CD4-positive, alpha-beta memory T cell (primary cell): ENCODE measurements around the gene EMX2. TPM values are rescaled to one million over a fixed set of nuclear protein-coding genes. Genes with fewer than 3 reads are reported as not detected.

Experiments
- CTCF ChIA-PET: fragments of 350-600 bp; sonication (Branson Sonifier 250); formaldehyde crosslinking; loops from one replicate; lab custom pipeline; 2021; ENCODE audit warnings: inconsistent platforms; ENCODE audit not compliant: partially characterized antibody; lab: Charles Lee
- POLR2A ChIA-PET: fragments of 350-600 bp; sonication (Branson Sonifier 250); formaldehyde crosslinking; loops from one replicate; lab custom pipeline; 2021; ENCODE audit not compliant: partially characterized antibody; lab: Charles Lee
- DNase-seq, 5 donors: peaks; one replicate each; pipeline versions ENCODE4 v3.0.0 to v3.0.0-alpha.2; 2020 to 2022; ENCODE audit warnings: mixed read lengths in 1 of 5
- H3K27ac ChIP-seq: one replicate; pipeline ENCODE4 v1.7.0; 2013; ENCODE audit warnings: low read depth, low read length
- H3K27me3 ChIP-seq: 2 replicates; pipeline ENCODE4 v1.7.0; 2013; ENCODE audit warnings: mild to moderate bottlenecking, low read length, moderate library complexity; ENCODE audit not compliant: insufficient read depth
- H3K36me3 ChIP-seq: 2 replicates; pipeline ENCODE4 v1.7.0; 2013; ENCODE audit warnings: mild to moderate bottlenecking, low read length, moderate library complexity; ENCODE audit not compliant: insufficient read depth
- H3K4me1 ChIP-seq: 2 replicates; pipeline ENCODE4 v1.7.0; 2013; ENCODE audit warnings: mild to moderate bottlenecking, low read length, moderate library complexity; ENCODE audit not compliant: insufficient read depth
- H3K4me3 ChIP-seq, 2 donors: one replicate each; pipeline ENCODE4 v1.7.0; 2013; ENCODE audit warnings: low read length in 2 of 2, mild to moderate bottlenecking in 1 of 2
- H3K9me3 ChIP-seq, 2 donors: one replicate each; pipeline ENCODE4 v1.7.0; 2013; ENCODE audit warnings: low read length in 2 of 2, control low read depth in 1 of 2; ENCODE audit not compliant: control insufficient read depth in 1 of 2
- H3K27ac Mint-ChIP-seq, 7 donors: one replicate each; pipeline ENCODE4 v1.8.0; 2020 to 2021; ENCODE audit warnings: mixed read lengths in 7 of 7, mild to moderate bottlenecking in 6 of 7, inconsistent platforms in 3 of 7, moderate library complexity in 3 of 7
- H3K27me3 Mint-ChIP-seq, 2 donors: one replicate each; pipeline ENCODE4 v1.8.0; 2020 to 2021; ENCODE audit warnings: mixed read lengths in 2 of 2
- H3K36me3 Mint-ChIP-seq, 2 donors: one replicate each; pipeline ENCODE4 v1.8.0; 2020 to 2021; ENCODE audit warnings: mixed read lengths in 2 of 2, inconsistent platforms in 1 of 2, mild to moderate bottlenecking in 1 of 2
- H3K4me1 Mint-ChIP-seq, 4 donors: one replicate each; pipeline ENCODE4 v1.8.0; 2020 to 2021; ENCODE audit warnings: mixed read lengths in 4 of 4, mild to moderate bottlenecking in 1 of 4
- H3K4me3 Mint-ChIP-seq, 8 donors: one replicate each; pipeline ENCODE4 v1.8.0; 2020 to 2021; ENCODE audit warnings: mixed read lengths in 8 of 8, mild to moderate bottlenecking in 7 of 8, moderate library complexity in 6 of 8, inconsistent platforms in 3 of 8
- H3K9me3 Mint-ChIP-seq, 8 donors: one replicate each; pipeline ENCODE4 v1.8.0; 2020 to 2021; ENCODE audit warnings: mixed read lengths in 8 of 8, mild to moderate bottlenecking in 5 of 8, inconsistent platforms in 3 of 8, moderate library complexity in 1 of 8
- intact Hi-C: fragments of 100-400 bp; cut with micrococcal nuclease; formaldehyde crosslinking; loops from one replicate; pipeline ENCODE4 v1.15.1; 2023
- polyA plus RNA-seq, 2 donors: library from polyadenylated mRNA; unstranded; fragments of 300-500 nt; fragmentation: Illumina TruSeq; gene quantifications; one replicate each; pipeline ENCODE4 v1.2.3, GENCODE V29; 2021
- total RNA-seq, 2 experiments: library from RNA; stranded (reverse); gene quantifications; one replicate each; pipeline ENCODE4 v1.2.3, GENCODE V29; 2021

Gene EMX2
- total RNA-seq = not detected
- polyA plus RNA-seq = not detected

- H3K9me3 Mint-ChIP-seq = peaks cover 0 to 4% (median 0%) of the 10 kb centered on the region in 8 donors
- H3K27me3 Mint-ChIP-seq = peaks cover 47 to 49% of the 10 kb centered on the region in 2 donors
- ChIA-PET POLR2A (no interaction called here), CTCF (no interaction called here)
- intact Hi-C loops = no loop called here
- no peak within 1 kb of the TSS for H3K27ac Mint-ChIP-seq
- Histone ChIP-seq H3K27me3 (peaks cover 47% of the 10 kb centered on the region), H3K9me3 (no peaks in the 10 kb centered on the region), H3K27ac (no peak within 1 kb of the TSS), H3K36me3 (no peaks in the 10 kb centered on the region), H3K4me1 (peaks cover 23% of the 10 kb centered on the region), H3K4me3 (no peak within 1 kb of the TSS)
- no peaks in the 10 kb centered on the region for H3K36me3 Mint-ChIP-seq
- DNase-seq = no peak
- H3K4me1 Mint-ChIP-seq = peaks cover 3 to 36% (median 26%) of the 10 kb centered on the region in 4 donors
- H3K4me3 Mint-ChIP-seq = peak within 1 kb of the TSS in 7 of 8 donors; percentile 35 to 73 (median 56)
These were observed at the start of gene EMX2 for GRCh38 chr10:117542706-117543224. Gene EMX2 (plus strand): TSS chr10:117542746. CDS start chr10:117543268, 522 bp downstream.

DNA sequence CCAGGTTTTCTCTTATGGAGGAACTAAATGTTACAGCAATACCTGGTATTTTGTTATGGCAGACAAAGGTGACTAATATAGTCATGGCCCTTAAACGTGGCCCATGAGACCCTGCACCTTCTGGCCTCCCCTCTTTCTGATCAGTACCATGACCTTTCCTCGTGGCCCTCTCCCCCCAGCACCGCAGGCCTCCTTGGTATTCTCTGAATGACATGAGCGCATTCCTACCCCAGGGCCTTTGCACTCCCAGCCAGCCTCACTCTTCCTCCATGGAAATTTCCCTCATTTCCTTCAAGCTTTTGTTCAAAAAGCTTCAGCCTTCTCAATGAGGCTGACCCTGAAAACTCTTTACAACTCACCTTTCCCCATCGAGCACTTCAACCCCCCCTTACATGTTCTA, 46.5 kb upstream of the EMX2 start:
- Mint-ChIP-seq H3K27me3 (peaks cover 13 to 16% of the 10 kb centered on the region in 2 donors), H3K4me3 (no peak overlapping the region), H3K9me3 (peaks cover 0 to 2% (median 0%) of the 10 kb centered on the region in 8 donors), H3K4me1 (peaks cover 0 to 4% (median 2%) of the 10 kb centered on the region in 4 donors), H3K27ac (no peak overlapping the region), H3K36me3 (no peaks in the 10 kb centered on the region)
- Histone ChIP-seq H3K4me1 (no peaks in the 10 kb centered on the region), H3K36me3 (no peaks in the 10 kb centered on the region), H3K9me3 (no peaks in the 10 kb centered on the region), H3K27ac (no peak overlapping the region), H3K4me3 (no peak overlapping the region), H3K27me3 (peaks cover 8% of the 10 kb centered on the region)
- CTCF ChIA-PET = interaction anchor here (0.7 to 9.4 kb wide), 17 partner anchors 16 to 962 kb away, joined by 3 to 205 read pairs (median 5); no protein-coding TSS in a partner anchor
- intact Hi-C loops = loop anchor here (1.0 kb wide), 1 partner anchor 745 kb away; no protein-coding TSS in a partner anchor
- DNase-seq = no peak
- POLR2A ChIA-PET = no interaction called here

GRCh38 chr10:117496616-117497028, 45.9 kb upstream of the EMX2 start:
- peaks cover 13 to 16% of the 10 kb centered on the region in 2 donors for H3K27me3 Mint-ChIP-seq
- Histone ChIP-seq H3K36me3 (no peaks in the 10 kb centered on the region), H3K27ac (no peak overlapping the region), H3K27me3 (peaks cover 8% of the 10 kb centered on the region), H3K4me1 (no peaks in the 10 kb centered on the region), H3K4me3 (no peak overlapping the region), H3K9me3 (no peaks in the 10 kb centered on the region)
- no peaks in the 10 kb centered on the region for H3K36me3 Mint-ChIP-seq
- H3K4me3 Mint-ChIP-seq = peak overlapping the region in 1 of 8 donors; percentile 32
- DNase-seq = peak; percentile 38 to 63 (median 55)
- intact Hi-C loops = loop anchor here (1.0 kb wide), 1 partner anchor 745 kb away; no protein-coding TSS in a partner anchor
- ChIA-PET CTCF (interaction anchor here (0.7 to 9.4 kb wide), 27 partner anchors 9 to 962 kb away, joined by 3 to 205 read pairs (median 4); no protein-coding TSS in a partner anchor), POLR2A (interaction anchor here (1.3 kb wide), 1 partner anchor 734 kb away, joined by 3 read pairs; no protein-coding TSS in a partner anchor)
- peaks cover 0 to 2% (median 0%) of the 10 kb centered on the region in 8 donors for H3K9me3 Mint-ChIP-seq
- H3K4me1 Mint-ChIP-seq = peaks cover 0 to 4% (median 2%) of the 10 kb centered on the region in 4 donors
- no peak overlapping the region for H3K27ac Mint-ChIP-seq

- Mint-ChIP-seq H3K4me1 (peaks cover 0 to 4% (median 2%) of the 10 kb centered on the region in 4 donors), H3K27ac (no peak overlapping the region), H3K4me3 (no peak overlapping the region), H3K36me3 (no peaks in the 10 kb centered on the region), H3K27me3 (peaks cover 13 to 21% of the 10 kb centered on the region in 2 donors), H3K9me3 (peaks cover 0 to 2% (median 0%) of the 10 kb centered on the region in 8 donors)
- no peaks in the 10 kb centered on the region for H3K36me3 ChIP-seq
- H3K27ac ChIP-seq = no peak overlapping the region
- CTCF ChIA-PET = interaction anchor here (0.6 to 9.4 kb wide), 12 partner anchors 10 to 960 kb away, joined by 3 to 205 read pairs (median 5); no protein-coding TSS in a partner anchor
- H3K4me3 ChIP-seq = no peak overlapping the region
- no peak for DNase-seq
- H3K27me3 ChIP-seq = peaks cover 8% of the 10 kb centered on the region
- no peaks in the 10 kb centered on the region for H3K4me1 ChIP-seq
- intact Hi-C loops = no loop called here
- H3K9me3 ChIP-seq = no peaks in the 10 kb centered on the region
- POLR2A ChIA-PET = interaction anchor here (1.3 kb wide), 1 partner anchor 732 kb away, joined by 3 read pairs; no protein-coding TSS in a partner anchor
These were observed 44.8 kb upstream of the EMX2 start for GRCh38 chr10:117497736-117498135.

DNA sequence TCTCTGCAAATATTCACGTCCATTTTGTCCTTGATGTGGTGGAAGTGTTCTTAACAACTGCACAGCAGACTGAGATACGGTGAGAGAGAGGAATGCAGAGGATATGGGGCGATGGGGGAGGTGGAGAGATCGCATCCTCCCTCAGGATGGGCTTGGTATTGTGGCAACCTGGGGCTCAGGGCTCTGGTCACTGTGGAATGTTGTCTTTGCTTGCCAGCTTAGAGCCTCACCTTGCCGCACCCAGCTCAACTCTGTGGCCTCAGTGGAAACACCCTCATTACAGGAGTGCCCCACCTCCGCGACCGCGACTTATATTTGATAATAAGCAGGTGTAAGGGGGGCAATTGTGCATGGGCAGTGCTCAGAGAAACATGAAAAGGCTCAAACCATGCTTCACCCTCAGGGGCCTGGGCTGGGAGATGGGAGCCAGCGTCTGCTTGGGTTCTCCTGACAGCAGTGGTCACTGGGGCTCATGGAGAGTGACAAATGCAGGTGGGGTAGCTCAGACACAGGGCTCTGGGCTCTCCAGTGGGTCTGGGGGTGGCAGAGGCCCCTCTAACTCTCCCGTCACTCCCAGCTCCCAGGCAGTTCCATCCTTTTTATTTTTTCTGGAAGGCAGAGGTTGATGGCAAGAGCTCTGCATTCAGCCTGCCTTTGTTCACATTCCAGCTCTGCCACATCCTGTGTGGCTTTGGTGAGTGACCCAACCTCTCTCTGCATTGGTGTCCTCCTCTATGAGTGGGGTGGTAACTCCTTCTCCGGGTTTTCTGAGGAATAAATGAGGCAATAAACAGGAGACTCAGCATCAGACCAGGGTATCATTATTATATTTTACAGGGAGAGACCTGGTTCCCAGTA, 43.1 kb upstream of the EMX2 start:
- Mint-ChIP-seq H3K27ac (no peak overlapping the region), H3K4me1 (peaks cover 0 to 4% (median 2%) of the 10 kb centered on the region in 4 donors), H3K36me3 (no peaks in the 10 kb centered on the region), H3K27me3 (peaks cover 17% of the 10 kb centered on the region in 2 donors), H3K9me3 (peaks cover 0 to 2% (median 0%) of the 10 kb centered on the region in 8 donors), H3K4me3 (no peak overlapping the region)
- intact Hi-C loops = no loop called here
- Histone ChIP-seq H3K27me3 (peaks cover 8% of the 10 kb centered on the region), H3K36me3 (no peaks in the 10 kb centered on the region), H3K9me3 (no peaks in the 10 kb centered on the region), H3K4me1 (no peaks in the 10 kb centered on the region), H3K4me3 (no peak overlapping the region), H3K27ac (no peak overlapping the region)
- DNase-seq = no peak
- CTCF ChIA-PET = interaction anchor here (0.7 to 9.4 kb wide), 3 partner anchors 283 to 1613 kb away, joined by 4 to 205 read pairs (median 13); no protein-coding TSS in a partner anchor
- POLR2A ChIA-PET = no interaction called here

GRCh38 chr10:117500456-117500855, 42.1 kb upstream of the EMX2 start:
- peaks cover 8% of the 10 kb centered on the region for H3K27me3 ChIP-seq
- Mint-ChIP-seq H3K27me3 (peaks cover 16 to 22% of the 10 kb centered on the region in 2 donors), H3K4me3 (no peak overlapping the region), H3K9me3 (peaks cover 0 to 2% (median 0%) of the 10 kb centered on the region in 8 donors), H3K27ac (no peak overlapping the region), H3K36me3 (no peaks in the 10 kb centered on the region), H3K4me1 (peaks cover 0 to 4% (median 2%) of the 10 kb centered on the region in 4 donors)
- no peak for DNase-seq
- H3K4me3 ChIP-seq = no peak overlapping the region
- H3K27ac ChIP-seq = no peak overlapping the region
- intact Hi-C loops = no loop called here
- CTCF ChIA-PET = interaction anchor here (9.4 kb wide), 1 partner anchor 740 kb away, joined by 205 read pairs; no protein-coding TSS in a partner anchor
- no peaks in the 10 kb centered on the region for H3K36me3 ChIP-seq
- H3K9me3 ChIP-seq = no peaks in the 10 kb centered on the region
- H3K4me1 ChIP-seq = no peaks in the 10 kb centered on the region
- POLR2A ChIA-PET = no interaction called here
